Endothelial cell of umbilical vein (primary cell): ENCODE measurements around the gene KLHL26.

Source experiments
- EZH2 ChIP-seq: IDR thresholded peaks from 2 replicates; pipeline ENCODE4 v1.6.1; 2012; ENCODE audit warnings: borderline replicate concordance, low read depth, mild to moderate bottlenecking, moderate library complexity, low read length, inconsistent platforms; ENCODE audit not compliant: severe bottlenecking
- TF ChIP-seq, protein P1 (sequence below), 2 donors: IDR thresholded peaks; 1 replicate in 1 of 2; 2 replicates in 1 of 2; pipeline ENCODE4 v1.5.1; 2011; ENCODE audit warnings: low read length in 2 of 2, mild to moderate bottlenecking in 2 of 2, moderate library complexity in 2 of 2, control low read depth in 1 of 2, inconsistent platforms in 1 of 2, low read depth in 1 of 2; ENCODE audit not compliant: insufficient read depth in 1 of 2; ENCODE audit errors: extremely low read depth in 1 of 2

DNA sequence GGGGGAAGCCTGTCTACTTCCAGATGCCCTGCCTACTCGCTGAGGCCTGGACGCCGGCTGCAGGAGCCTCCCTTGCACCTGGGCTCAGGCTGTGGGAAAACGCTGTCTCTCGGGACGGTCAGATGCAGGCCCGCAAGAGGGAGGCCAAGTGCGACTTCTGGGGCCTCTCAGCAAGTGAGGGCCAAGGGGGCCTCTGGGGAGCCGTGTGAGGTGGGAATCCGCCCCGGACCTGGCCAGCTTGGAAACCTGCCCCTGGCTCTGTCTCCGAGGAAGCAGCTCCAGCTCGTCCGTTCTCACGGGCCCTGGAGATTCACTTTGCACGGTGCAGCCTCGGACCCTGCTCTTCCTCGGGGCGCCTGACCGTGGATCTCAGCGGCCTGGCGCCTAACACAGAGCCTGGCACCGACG lies 35.2 kb downstream of the KLHL26 start:
- TF ChIP-seq, protein P1, sequence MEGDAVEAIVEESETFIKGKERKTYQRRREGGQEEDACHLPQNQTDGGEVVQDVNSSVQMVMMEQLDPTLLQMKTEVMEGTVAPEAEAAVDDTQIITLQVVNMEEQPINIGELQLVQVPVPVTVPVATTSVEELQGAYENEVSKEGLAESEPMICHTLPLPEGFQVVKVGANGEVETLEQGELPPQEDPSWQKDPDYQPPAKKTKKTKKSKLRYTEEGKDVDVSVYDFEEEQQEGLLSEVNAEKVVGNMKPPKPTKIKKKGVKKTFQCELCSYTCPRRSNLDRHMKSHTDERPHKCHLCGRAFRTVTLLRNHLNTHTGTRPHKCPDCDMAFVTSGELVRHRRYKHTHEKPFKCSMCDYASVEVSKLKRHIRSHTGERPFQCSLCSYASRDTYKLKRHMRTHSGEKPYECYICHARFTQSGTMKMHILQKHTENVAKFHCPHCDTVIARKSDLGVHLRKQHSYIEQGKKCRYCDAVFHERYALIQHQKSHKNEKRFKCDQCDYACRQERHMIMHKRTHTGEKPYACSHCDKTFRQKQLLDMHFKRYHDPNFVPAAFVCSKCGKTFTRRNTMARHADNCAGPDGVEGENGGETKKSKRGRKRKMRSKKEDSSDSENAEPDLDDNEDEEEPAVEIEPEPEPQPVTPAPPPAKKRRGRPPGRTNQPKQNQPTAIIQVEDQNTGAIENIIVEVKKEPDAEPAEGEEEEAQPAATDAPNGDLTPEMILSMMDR (IDR thresholded peaks at IDR 0.05; ENCODE audit: extremely low read depth in 1 of 2, insufficient read depth in 1 of 2, low read depth in 1 of 2, low read length in 2 of 2) = no peak
- TF ChIP-seq EZH2 = no peak
